HCT116 (cell line): ENCODE measurements around the gene ASB10. TPM values are rescaled to one million over a fixed set of nuclear protein-coding genes. Genes with fewer than 3 reads are reported as not detected.

Experiments
- ATAC-seq: fragments of 200-7000 bp; cut with Tn5 transposase; 2 replicates; pipeline ENCODE4 v1.9.1; 2020; ENCODE audit warnings: mild to moderate bottlenecking, moderate library complexity
- BruUV-seq: library from RNA; stranded (reverse); fragments of 400-500 nt; replicated peaks from 2 replicates; lab custom pipeline; 2021; lab: Mats Ljungman, UMichigan
- CTCF ChIA-PET: fragments of 300-600 bp; sonication (Branson Sonifier 250); formaldehyde crosslinking; loops from one replicate; lab custom pipeline; 2021; ENCODE audit warnings: antibody characterized with exemption; lab: Charles Lee
- POLR2A ChIA-PET: fragments of 300-600, 350-600 bp; sonication (Branson Sonifier 250); formaldehyde crosslinking; loops from one replicate; lab custom pipeline; 2021; ENCODE audit warnings: antibody characterized with exemption; lab: Charles Lee
- RAD21 ChIA-PET, 2 experiments: fragments of 300-600 bp; sonication (Branson Sonifier 250); formaldehyde crosslinking; loops; one replicate each; lab custom pipeline; 2023; ENCODE audit warnings: low total read pairs in 2 of 2; ENCODE audit not compliant: uncharacterized antibody in 2 of 2, unreplicated experiment in 2 of 2, low non-redundant PET in 1 of 2; lab: Charles Lee
- DNase-seq: peaks from one replicate; pipeline ENCODE4 v3.0.0-alpha.2; 2010; ENCODE audit warnings: low read depth, low spot score
- H2AFZ ChIP-seq: fragments of 200-600 bp; shearing (Covaris generic), sonication (generic); 2 replicates; pipeline ENCODE4 v1.6.1; 2017; ENCODE audit warnings: low read depth, mixed run types, mixed read lengths, antibody characterized with exemption, low read length; ENCODE audit not compliant: poor library complexity, severe bottlenecking
- H3K27ac ChIP-seq: 2 replicates; pipeline ENCODE4 v1.5.1; 2012; ENCODE audit warnings: low read depth, low read length
- H3K27me3 ChIP-seq: fragments of 200-600 bp; sonication (generic); 2 replicates; pipeline ENCODE4 v1.6.1; 2016; ENCODE audit warnings: mixed run types, low read length, mixed read lengths; ENCODE audit not compliant: insufficient read depth
- H3K36me3 ChIP-seq, 2 experiments: fragments of 200-500 bp in 1 of 2; fragments of 200-600 bp in 1 of 2; sonication (Bioruptor generic) in 1 of 2; sonication (generic) in 1 of 2; 2 replicates each; pipeline versions ENCODE4 v1.5.1 to v1.6.1; 2014 to 2016; ENCODE audit warnings: low read length in 2 of 2, inconsistent platforms in 1 of 2, mixed read lengths in 1 of 2, mixed run types in 1 of 2; ENCODE audit not compliant: insufficient read depth in 2 of 2, control insufficient read depth in 1 of 2
- H3K4me1 ChIP-seq, 2 experiments: fragments of 200-600 bp in 1 of 2; sonication (generic) in 1 of 2; 2 replicates each; pipeline versions ENCODE4 v1.5.1 to v1.6.1; 2012 to 2017; ENCODE audit warnings: low read length in 2 of 2, inconsistent platforms in 1 of 2, mild to moderate bottlenecking in 1 of 2, mixed read lengths in 1 of 2, mixed run types in 1 of 2, moderate library complexity in 1 of 2; ENCODE audit not compliant: insufficient read depth in 2 of 2, control insufficient read depth in 1 of 2
- H3K4me2 ChIP-seq: fragments of 200-600 bp; sonication (generic); 2 replicates; pipeline ENCODE4 v1.6.1; 2017; ENCODE audit warnings: mixed run types, low read length, mixed read lengths
- H3K4me3 ChIP-seq, 2 experiments: fragments of 200-600 bp in 1 of 2; sonication (generic) in 1 of 2; replicated peaks in 1 of 2; 2 replicates each; pipeline ENCODE4 v1.5.1; 2011 to 2016; ENCODE audit warnings: low read length in 2 of 2, control low read depth in 1 of 2, low read depth in 1 of 2, mild to moderate bottlenecking in 1 of 2, mixed read lengths in 1 of 2, mixed run types in 1 of 2
- H3K79me2 ChIP-seq: fragments of 200-600 bp; sonication (generic); 2 replicates; pipeline ENCODE4 v1.6.1; 2017; ENCODE audit warnings: mild to moderate bottlenecking, mixed run types, low read length, moderate library complexity, mixed read lengths; ENCODE audit not compliant: insufficient read depth
- H3K9ac ChIP-seq: fragments of 200-600 bp; sonication (generic); 2 replicates; pipeline ENCODE4 v1.6.1; 2016; ENCODE audit warnings: low read length, mixed read lengths
- H3K9me2 ChIP-seq: fragments of 200-600 bp; sonication (generic), shearing (Covaris generic); 2 replicates; pipeline ENCODE4 v1.6.1; 2017; ENCODE audit warnings: mixed run types, mild to moderate bottlenecking, moderate library complexity; ENCODE audit not compliant: insufficient read depth
- H3K9me3 ChIP-seq, 2 experiments: fragments of 200-500 bp in 1 of 2; fragments of 200-600 bp in 1 of 2; sonication (Bioruptor generic) in 1 of 2; sonication (generic) in 1 of 2; 2 replicates each; pipeline ENCODE4 v1.6.1; 2014 to 2017; ENCODE audit warnings: low read length in 2 of 2, mixed read lengths in 2 of 2, inconsistent platforms in 1 of 2, low read depth in 1 of 2, mild to moderate bottlenecking in 1 of 2, mixed run types in 1 of 2, moderate library complexity in 1 of 2; ENCODE audit not compliant: control insufficient read depth in 1 of 2, insufficient read depth in 1 of 2
- H4K20me1 ChIP-seq: fragments of 200-600 bp; sonication (generic), shearing (Covaris generic); 2 replicates; pipeline ENCODE4 v1.6.1; 2017; ENCODE audit warnings: mixed run types, mild to moderate bottlenecking, moderate library complexity; ENCODE audit not compliant: insufficient read depth
- ATF3 ChIP-seq: IDR thresholded peaks from 2 replicates; pipeline ENCODE4 v1.6.1; 2012
- CBX3 ChIP-seq: IDR thresholded peaks from 2 replicates; pipeline ENCODE4 v1.6.1; 2012; ENCODE audit warnings: low read depth
- EGR1 ChIP-seq: IDR thresholded peaks from 2 replicates; pipeline ENCODE4 v1.6.1; 2012; ENCODE audit warnings: low read depth
- ELF1 ChIP-seq: IDR thresholded peaks from 2 replicates; pipeline ENCODE4 v1.6.1; 2012; ENCODE audit warnings: low read depth, borderline replicate concordance
- EZH2 ChIP-seq: fragments of 200-600 bp; sonication (generic); IDR thresholded peaks from 2 replicates; pipeline ENCODE4 v1.6.1; 2017; ENCODE audit warnings: antibody characterized with exemption, mixed run types
- EZH2phosphoT487 ChIP-seq: fragments of 200-600 bp; IDR thresholded peaks from 2 replicates; pipeline ENCODE4 v1.6.1; 2018; ENCODE audit warnings: antibody characterized with exemption, borderline replicate concordance
- FOSL1 ChIP-seq: IDR thresholded peaks from 2 replicates; pipeline ENCODE4 v1.6.1; 2012; ENCODE audit warnings: low read depth
- POLR2A ChIP-seq: IDR thresholded peaks from 2 replicates; pipeline ENCODE4 v1.7.0; 2011; ENCODE audit warnings: borderline replicate concordance; ENCODE audit not compliant: insufficient read depth, insufficient read length; ENCODE audit errors: extremely low read depth
- REST ChIP-seq: IDR thresholded peaks from 2 replicates; pipeline ENCODE4 v1.6.1; 2012; ENCODE audit warnings: low read depth
- SIN3A ChIP-seq: IDR thresholded peaks from 2 replicates; pipeline ENCODE4 v1.6.1; 2012; ENCODE audit warnings: low read depth
- SP1 ChIP-seq: IDR thresholded peaks from 2 replicates; pipeline ENCODE4 v1.6.1; 2012; ENCODE audit warnings: low read depth
- SRF ChIP-seq: IDR thresholded peaks from 2 replicates; pipeline ENCODE4 v1.6.1; 2012; ENCODE audit warnings: low read depth
- YY1 ChIP-seq: IDR thresholded peaks from 2 replicates; pipeline ENCODE4 v1.6.1; 2011; ENCODE audit warnings: low read length, low read depth, moderate library complexity, mild to moderate bottlenecking; ENCODE audit not compliant: insufficient replicate concordance; ENCODE audit errors: extremely low read depth
- ZNF274 ChIP-seq: fragments of 200-500 bp; sonication (Bioruptor generic); IDR thresholded peaks from 2 replicates; pipeline ENCODE4 v1.6.1; 2014; ENCODE audit warnings: mild to moderate bottlenecking, low read depth, low read length, inconsistent platforms
- intact Hi-C: fragments of 100-400 bp; cut with micrococcal nuclease; formaldehyde crosslinking; loops from 2 replicates; pipeline ENCODE4 v1.10.0; 2022
- total RNA-seq: library from RNA; stranded (reverse); gene quantifications from one replicate; pipeline ENCODE4 v1.2.1, GENCODE V29; 2021; ENCODE audit not compliant: unreplicated experiment
- TF ChIP-seq, protein P1 (sequence below): IDR thresholded peaks from 2 replicates; pipeline ENCODE4 v1.6.1; 2011; ENCODE audit warnings: mild to moderate bottlenecking, low read length, moderate library complexity; ENCODE audit not compliant: insufficient replicate concordance; ENCODE audit errors: extremely low read depth
- TF ChIP-seq, protein P2 (sequence below): IDR thresholded peaks from 2 replicates; pipeline ENCODE4 v1.6.1; 2012
- TF ChIP-seq, protein P3 (sequence below), 3 experiments: fragments of 200-600 bp in 1 of 3; sonication (generic) in 1 of 3; IDR thresholded peaks in 2 of 3; conservative IDR thresholded peaks in 1 of 3; 2 replicates each; pipeline ENCODE4 v1.5.1; 2012 to 2017; ENCODE audit warnings: low read depth in 2 of 3, low read length in 2 of 3, antibody characterized with exemption in 1 of 3, borderline replicate concordance in 1 of 3, control low read depth in 1 of 3, mild to moderate bottlenecking in 1 of 3, mixed read lengths in 1 of 3, mixed run types in 1 of 3, moderate library complexity in 1 of 3; ENCODE audit not compliant: insufficient read depth in 1 of 3

Gene ASB10
- total RNA-seq, 1 experiment from 2014 or later: not detected

GRCh38 chr7:151210087-151210854 is 23.2 kb upstream of the ASB10 start, which contains the start of gene H2BK1:
Gene H2BK1, minus strand, starts transcription at chr7:151210488. Its CDS starts 170 bp downstream, at chr7:151210318.
- Histone ChIP-seq H3K27me3 (no peaks in the 10 kb centered on the region), H3K9me3 (no peaks in the 10 kb centered on the region), H3K9ac (no peak within 1 kb of the TSS), H3K4me1 (no peaks in the 10 kb centered on the region), H3K4me3 (no peak within 1 kb of the TSS), H3K27ac (no peak within 1 kb of the TSS), H3K79me2 (no peaks in the 10 kb centered on the region), H3K36me3 (peaks cover 14 to 25% of the 10 kb centered on the region in 2 experiments; a peak in 3 of 4 replicates), H2AFZ (no peak within 1 kb of the TSS), H4K20me1 (no peaks in the 10 kb centered on the region), H3K4me2 (no peak within 1 kb of the TSS), H3K9me2 (no peaks in the 10 kb centered on the region)
- ChIA-PET CTCF (no interaction called here), RAD21 (no interaction called here), POLR2A (no interaction called here)
- no TSS peak for BruUV-seq
- TF ChIP-seq CBX3: no peak
- TF ChIP-seq, protein P1, sequence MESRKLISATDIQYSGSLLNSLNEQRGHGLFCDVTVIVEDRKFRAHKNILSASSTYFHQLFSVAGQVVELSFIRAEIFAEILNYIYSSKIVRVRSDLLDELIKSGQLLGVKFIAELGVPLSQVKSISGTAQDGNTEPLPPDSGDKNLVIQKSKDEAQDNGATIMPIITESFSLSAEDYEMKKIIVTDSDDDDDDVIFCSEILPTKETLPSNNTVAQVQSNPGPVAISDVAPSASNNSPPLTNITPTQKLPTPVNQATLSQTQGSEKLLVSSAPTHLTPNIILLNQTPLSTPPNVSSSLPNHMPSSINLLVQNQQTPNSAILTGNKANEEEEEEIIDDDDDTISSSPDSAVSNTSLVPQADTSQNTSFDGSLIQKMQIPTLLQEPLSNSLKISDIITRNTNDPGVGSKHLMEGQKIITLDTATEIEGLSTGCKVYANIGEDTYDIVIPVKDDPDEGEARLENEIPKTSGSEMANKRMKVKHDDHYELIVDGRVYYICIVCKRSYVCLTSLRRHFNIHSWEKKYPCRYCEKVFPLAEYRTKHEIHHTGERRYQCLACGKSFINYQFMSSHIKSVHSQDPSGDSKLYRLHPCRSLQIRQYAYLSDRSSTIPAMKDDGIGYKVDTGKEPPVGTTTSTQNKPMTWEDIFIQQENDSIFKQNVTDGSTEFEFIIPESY: no peak
- TF ChIP-seq, protein P2, sequence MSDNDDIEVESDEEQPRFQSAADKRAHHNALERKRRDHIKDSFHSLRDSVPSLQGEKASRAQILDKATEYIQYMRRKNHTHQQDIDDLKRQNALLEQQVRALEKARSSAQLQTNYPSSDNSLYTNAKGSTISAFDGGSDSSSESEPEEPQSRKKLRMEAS: no peak
- no peak for TF ChIP-seq ELF1
- no peak for TF ChIP-seq ATF3
- no peak for TF ChIP-seq SIN3A
- TF ChIP-seq EGR1: no peak
- TF ChIP-seq, protein P3, sequence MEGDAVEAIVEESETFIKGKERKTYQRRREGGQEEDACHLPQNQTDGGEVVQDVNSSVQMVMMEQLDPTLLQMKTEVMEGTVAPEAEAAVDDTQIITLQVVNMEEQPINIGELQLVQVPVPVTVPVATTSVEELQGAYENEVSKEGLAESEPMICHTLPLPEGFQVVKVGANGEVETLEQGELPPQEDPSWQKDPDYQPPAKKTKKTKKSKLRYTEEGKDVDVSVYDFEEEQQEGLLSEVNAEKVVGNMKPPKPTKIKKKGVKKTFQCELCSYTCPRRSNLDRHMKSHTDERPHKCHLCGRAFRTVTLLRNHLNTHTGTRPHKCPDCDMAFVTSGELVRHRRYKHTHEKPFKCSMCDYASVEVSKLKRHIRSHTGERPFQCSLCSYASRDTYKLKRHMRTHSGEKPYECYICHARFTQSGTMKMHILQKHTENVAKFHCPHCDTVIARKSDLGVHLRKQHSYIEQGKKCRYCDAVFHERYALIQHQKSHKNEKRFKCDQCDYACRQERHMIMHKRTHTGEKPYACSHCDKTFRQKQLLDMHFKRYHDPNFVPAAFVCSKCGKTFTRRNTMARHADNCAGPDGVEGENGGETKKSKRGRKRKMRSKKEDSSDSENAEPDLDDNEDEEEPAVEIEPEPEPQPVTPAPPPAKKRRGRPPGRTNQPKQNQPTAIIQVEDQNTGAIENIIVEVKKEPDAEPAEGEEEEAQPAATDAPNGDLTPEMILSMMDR (IDR thresholded peaks at IDR 0.05 in 2 of 3, conservative IDR thresholded peaks at IDR 0.05 in 1 of 3; ENCODE audit: borderline replicate concordance in 1 of 3, insufficient read depth in 1 of 3, low read depth in 2 of 3, low read length in 2 of 3): no peak
- no peak for TF ChIP-seq SRF
- TF ChIP-seq YY1: no peak
- no peak for TF ChIP-seq SP1
- no peak for TF ChIP-seq EZH2
- TF ChIP-seq REST: no peak
- no peak for TF ChIP-seq ZNF274
- no peak for TF ChIP-seq FOSL1
- no peak for TF ChIP-seq EZH2phosphoT487
- no peak for TF ChIP-seq POLR2A
- ATAC-seq (no peak), DNase-seq (no peak)
- intact Hi-C loops: no loop called here
